ENCODE measurements around the gene POU2AF3. TPM values are rescaled to one million over a fixed set of nuclear protein-coding genes. Genes with fewer than 3 reads are reported as not detected.

POU2AF3 gene
- total and polyA plus RNA-seq, 2 donors from 2014 or later, result 4.3 to 4.9 TPM

DNA sequence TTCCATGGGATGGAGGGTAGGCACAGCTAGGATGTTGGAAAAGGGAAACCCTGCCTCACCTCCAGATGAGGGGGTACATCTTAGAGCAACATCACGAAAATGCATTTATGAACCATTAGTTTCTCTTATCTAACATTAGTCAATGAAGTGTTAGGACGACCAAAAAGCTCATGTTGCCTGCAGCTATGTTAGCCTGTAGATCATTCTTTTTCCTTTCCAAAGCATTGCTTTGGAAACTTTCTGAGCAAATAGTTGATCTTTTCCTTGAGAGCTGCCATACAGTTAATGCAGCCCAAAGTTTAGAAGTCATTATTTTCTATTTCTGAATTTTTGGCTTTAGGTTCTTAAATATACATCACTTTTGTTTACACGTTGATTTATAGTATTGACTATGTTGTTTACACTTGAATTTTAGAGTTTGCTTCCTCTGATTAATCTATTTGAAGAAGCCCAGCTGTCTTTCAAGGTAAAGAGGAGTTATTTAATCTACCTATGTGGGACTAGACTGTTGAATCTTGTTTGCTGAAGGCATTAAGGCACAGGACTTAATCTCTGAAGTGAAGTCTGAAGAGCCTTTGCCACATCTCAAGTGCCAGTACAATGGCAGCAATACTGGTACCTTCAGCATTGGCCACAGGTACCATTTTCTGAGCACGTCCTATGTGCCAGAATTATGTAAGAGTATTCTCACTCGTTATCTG is 11.0 kb downstream of the POU2AF3 start:
- intact Hi-C loops (cut with DNase I), result loop anchor here (10.0 kb wide), 1 partner anchor 1175 kb away; no protein-coding TSS in a partner anchor
- no peak overlapping the region for H3K9ac ChIP-seq (ENCODE audit: low read length in 3 of 3)

DNA sequence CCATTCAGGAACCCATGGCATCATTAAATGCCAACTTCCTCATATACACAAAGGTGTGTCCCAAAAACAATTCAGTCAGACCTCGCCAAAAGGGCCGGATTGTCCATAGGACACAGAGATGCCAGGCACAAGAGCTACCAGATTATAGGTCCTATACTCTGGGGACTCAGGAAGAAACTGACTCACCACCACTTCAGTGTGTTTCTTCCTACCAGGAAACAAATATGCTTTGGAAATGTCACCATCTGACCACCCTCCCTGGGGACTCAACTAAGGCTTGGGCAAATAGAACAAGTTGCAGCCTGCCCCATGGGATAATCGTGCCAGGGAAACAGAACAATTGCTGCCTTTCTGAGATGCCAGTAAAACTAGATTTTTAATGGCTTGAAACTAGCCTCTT is 11.7 kb downstream of the POU2AF3 start:
- no peaks in the 10 kb centered on the region for H3K27me3 ChIP-seq (ENCODE audit: control insufficient read depth, insufficient read depth, low read length)
- FAIRE-seq, result no peak
- H3K36me3 ChIP-seq (ENCODE audit: control insufficient read depth in 2 of 3, insufficient read depth in 3 of 3, low read length in 3 of 3), result no peaks in the 10 kb centered on the region
- no peak overlapping the region for H3K4me3 ChIP-seq (ENCODE audit: low read length in 3 of 3)
- intact Hi-C loops (cut with DNase I), result no loop called here
- H3K9me3 ChIP-seq (ENCODE audit: control insufficient read depth in 2 of 3, insufficient read depth in 1 of 3, low read length in 3 of 3), result no peaks in the 10 kb centered on the region
- TF ChIP-seq, protein P1, sequence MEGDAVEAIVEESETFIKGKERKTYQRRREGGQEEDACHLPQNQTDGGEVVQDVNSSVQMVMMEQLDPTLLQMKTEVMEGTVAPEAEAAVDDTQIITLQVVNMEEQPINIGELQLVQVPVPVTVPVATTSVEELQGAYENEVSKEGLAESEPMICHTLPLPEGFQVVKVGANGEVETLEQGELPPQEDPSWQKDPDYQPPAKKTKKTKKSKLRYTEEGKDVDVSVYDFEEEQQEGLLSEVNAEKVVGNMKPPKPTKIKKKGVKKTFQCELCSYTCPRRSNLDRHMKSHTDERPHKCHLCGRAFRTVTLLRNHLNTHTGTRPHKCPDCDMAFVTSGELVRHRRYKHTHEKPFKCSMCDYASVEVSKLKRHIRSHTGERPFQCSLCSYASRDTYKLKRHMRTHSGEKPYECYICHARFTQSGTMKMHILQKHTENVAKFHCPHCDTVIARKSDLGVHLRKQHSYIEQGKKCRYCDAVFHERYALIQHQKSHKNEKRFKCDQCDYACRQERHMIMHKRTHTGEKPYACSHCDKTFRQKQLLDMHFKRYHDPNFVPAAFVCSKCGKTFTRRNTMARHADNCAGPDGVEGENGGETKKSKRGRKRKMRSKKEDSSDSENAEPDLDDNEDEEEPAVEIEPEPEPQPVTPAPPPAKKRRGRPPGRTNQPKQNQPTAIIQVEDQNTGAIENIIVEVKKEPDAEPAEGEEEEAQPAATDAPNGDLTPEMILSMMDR (IDR thresholded peaks at IDR 0.05; ENCODE audit: borderline replicate concordance, extremely low read depth, insufficient read depth), result no peak
- no peak for DNase-seq
- no peaks in the 10 kb centered on the region for H3K4me1 ChIP-seq (ENCODE audit: control insufficient read depth in 2 of 3, insufficient read depth in 2 of 3, low read depth in 1 of 3, low read length in 3 of 3)
- no peak overlapping the region for H3K9ac ChIP-seq (ENCODE audit: low read length in 3 of 3)
- H3K27ac ChIP-seq (ENCODE audit: low read depth in 2 of 2, low read length in 2 of 2), result no peak overlapping the region

More for the DNA sequence above, 11.0 kb downstream of the POU2AF3 start:
- DNase-seq, result no peak
- Histone ChIP-seq H3K27me3 (ENCODE audit: control insufficient read depth, insufficient read depth, low read length) (no peaks in the 10 kb centered on the region), H3K9me3 (ENCODE audit: control insufficient read depth in 2 of 3, insufficient read depth in 1 of 3, low read length in 3 of 3) (no peaks in the 10 kb centered on the region), H3K27ac (ENCODE audit: low read depth in 2 of 2, low read length in 2 of 2) (no peak overlapping the region), H3K36me3 (ENCODE audit: control insufficient read depth in 2 of 3, insufficient read depth in 3 of 3, low read length in 3 of 3) (no peaks in the 10 kb centered on the region), H3K4me3 (ENCODE audit: low read length in 3 of 3) (no peak overlapping the region), H3K4me1 (ENCODE audit: control insufficient read depth in 2 of 3, insufficient read depth in 2 of 3, low read depth in 1 of 3, low read length in 3 of 3) (no peaks in the 10 kb centered on the region)
- FAIRE-seq, result no peak
- TF ChIP-seq, protein P1 (IDR thresholded peaks at IDR 0.05; ENCODE audit: borderline replicate concordance, extremely low read depth, insufficient read depth), result no peak

DNA sequence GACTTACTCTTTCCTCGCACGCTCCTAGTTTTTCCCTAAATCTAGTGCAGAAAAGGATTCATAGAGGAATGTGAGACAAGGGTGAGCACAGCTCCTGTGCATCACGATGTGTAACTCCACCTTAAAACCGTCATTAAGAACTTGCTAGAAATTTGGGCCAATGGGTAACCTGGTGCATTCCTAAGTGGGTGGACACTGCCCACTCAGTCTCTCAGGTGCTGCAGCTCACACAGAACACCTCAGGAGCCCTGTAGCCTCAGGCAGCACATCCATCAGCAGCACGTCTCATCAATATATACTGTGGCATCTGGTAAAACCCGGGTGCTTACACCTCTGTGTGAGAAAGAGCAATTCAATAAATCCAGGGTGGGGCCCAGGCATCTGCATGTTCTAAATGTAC is 12.4 kb downstream of the POU2AF3 start:
- H3K36me3 ChIP-seq (ENCODE audit: control insufficient read depth in 2 of 3, insufficient read depth in 3 of 3, low read length in 3 of 3), result no peaks in the 10 kb centered on the region
- no peak for DNase-seq

More for the DNA sequence above, 12.4 kb downstream of the POU2AF3 start:
- H3K9me3 ChIP-seq (ENCODE audit: control insufficient read depth in 2 of 3, insufficient read depth in 1 of 3, low read length in 3 of 3), result no peaks in the 10 kb centered on the region
- H3K27me3 ChIP-seq (ENCODE audit: control insufficient read depth, insufficient read depth, low read length), result no peaks in the 10 kb centered on the region
- no peak overlapping the region for H3K27ac ChIP-seq (ENCODE audit: low read depth in 2 of 2, low read length in 2 of 2)
- FAIRE-seq, result no peak
- TF ChIP-seq, protein P1 (IDR thresholded peaks at IDR 0.05; ENCODE audit: borderline replicate concordance, extremely low read depth, insufficient read depth), result no peak
- H3K4me3 ChIP-seq (ENCODE audit: low read length in 3 of 3), result no peak overlapping the region
- intact Hi-C loops (cut with DNase I), result no loop called here
- H3K4me1 ChIP-seq (ENCODE audit: control insufficient read depth in 2 of 3, insufficient read depth in 2 of 3, low read depth in 1 of 3, low read length in 3 of 3), result no peaks in the 10 kb centered on the region
- no peak overlapping the region for H3K9ac ChIP-seq (ENCODE audit: low read length in 3 of 3)
